HL-60/S4 (cell line): ENCODE measurements around the gene CD226.
"Not testable (repeated sequence)": the region's sequence is repeated elsewhere in the genome, so short reads cannot be mapped to it uniquely, and the experiment has no call there.

Experiments used
- in situ Hi-C: fragments of 300-500 bp; cut with MboI; formaldehyde crosslinking; loops from 2 replicates; pipeline ENCODE4 v1.14.3; 2022; ENCODE audit warnings: low sequenced_read_pairs

CD226 gene

DNA sequence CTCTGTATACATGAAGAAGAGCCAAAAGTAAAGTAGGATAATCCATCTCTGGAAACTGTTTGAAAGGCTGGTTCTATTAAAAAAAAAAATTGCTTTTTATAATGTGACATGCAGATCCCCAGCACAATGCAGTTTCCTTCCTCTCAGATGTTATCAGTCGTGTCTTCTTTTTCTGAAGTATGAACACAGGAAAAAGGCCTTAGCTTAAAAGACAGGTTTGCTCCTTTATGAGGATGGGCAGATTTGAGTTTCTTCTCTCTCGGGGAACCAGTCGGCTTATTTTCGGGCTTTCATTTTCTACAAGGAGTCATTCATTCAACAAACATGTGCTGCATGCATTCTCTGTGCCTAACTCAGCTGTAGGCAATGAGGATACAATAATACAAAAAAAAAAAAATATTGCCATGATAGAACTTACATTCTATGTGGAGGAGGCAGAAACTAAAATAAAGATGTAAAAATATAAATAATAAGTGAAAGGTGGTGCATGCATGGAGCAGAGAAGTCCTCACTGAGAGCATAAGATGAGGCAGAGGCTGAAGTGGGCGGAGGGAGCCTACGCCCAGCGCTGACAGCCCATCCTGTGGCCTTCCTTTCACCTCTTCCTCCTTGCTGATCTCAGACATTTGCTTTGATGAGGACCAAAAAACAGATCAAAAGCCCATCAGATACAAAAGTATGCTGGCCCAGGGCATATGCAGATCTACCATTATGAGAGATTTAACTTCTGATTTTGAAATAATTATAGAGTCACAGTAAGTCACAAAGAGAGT, at the start of gene CD226:
Gene CD226 (minus strand): TSS at position 513 of the 773 bp plus-strand sequence. CDS start 467 bp downstream, at position 46.
- in situ Hi-C loops, result no loop called here

DNA sequence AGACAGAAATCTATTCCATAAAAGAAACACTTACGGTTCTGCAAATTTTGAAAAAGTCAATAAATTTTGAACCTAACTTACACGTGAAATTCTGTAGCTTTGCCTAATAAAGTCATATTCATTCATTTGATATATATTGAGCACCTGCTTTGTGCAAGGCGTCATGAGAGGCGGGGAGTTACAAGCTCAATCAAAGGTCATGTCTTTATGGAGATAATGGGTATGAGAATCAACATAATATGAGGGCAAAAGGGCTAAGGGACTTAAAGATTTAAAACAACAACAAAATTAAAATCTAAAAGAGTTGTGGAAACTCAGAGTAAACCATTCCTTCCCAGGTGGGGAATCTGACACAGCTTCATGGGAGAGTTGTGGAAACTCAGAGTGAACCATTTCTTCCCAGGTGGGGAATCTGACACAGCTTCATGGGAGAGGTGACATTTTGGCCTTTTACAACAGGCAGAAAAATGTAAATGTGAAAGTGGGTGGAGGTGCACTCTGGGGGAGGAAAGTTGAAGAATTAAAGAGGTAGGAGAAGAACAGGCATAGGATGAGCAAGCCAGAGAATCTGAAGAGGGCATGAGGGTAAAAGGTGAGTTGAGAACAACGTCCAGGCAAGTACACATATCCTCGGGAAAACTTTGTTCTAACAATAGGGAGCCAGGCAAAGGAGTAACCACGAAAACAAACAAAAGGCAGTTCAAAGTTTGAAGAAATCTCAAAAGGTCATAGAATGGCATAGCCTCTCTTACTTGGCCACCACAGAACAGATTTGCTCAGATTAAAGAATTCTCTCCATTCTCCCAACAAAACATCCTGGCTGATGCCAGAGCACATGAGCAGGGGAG, 49.5 kb upstream of the CD226 start:
- in situ Hi-C loops, result no loop called here

DNA sequence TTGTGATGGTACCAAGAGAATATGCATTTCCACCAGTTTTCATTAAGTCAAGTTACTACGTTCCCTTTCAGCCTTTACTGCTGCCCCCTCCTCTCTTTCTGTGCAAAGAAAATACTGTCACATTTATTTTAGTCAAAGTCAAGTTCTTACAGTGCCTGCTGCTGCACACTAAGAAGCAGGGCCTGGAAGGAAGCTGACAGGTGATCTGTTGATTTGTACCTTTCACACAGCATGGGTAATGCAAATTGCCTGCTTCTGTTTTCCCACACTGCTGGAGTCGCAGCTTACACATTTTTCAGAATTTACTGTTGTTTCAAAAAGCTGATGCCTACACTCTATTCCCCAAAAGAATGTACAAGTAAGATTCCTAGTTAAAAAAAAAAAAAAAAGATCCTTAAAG, 48.7 kb upstream of the CD226 start:
- in situ Hi-C loops, result no loop called here

DNA sequence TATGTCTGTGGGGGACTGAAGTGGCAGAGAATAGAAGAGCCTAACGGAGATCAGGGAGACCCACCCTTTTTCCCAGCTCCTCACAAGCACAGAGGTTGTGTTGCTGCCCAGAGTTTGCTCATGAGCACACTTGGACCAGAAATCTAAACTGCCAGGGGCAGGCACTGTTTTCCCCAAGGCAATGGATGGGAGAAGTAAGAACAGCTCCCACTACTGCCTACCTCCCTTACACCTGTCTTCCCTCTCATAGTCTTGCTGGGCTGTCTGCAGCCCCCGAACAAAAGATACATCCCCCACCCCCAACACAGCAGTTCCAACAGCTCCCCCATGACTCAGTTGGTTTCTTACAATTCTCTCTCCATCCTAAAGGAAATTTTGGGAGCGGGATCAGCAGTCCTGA, 48.1 kb upstream of the CD226 start:
- in situ Hi-C loops, result no loop called here

- in situ Hi-C loops, result no loop called here
Measured at GRCh38 chr18:69992776-69993175, 45.1 kb upstream of the CD226 start.

- in situ Hi-C loops, result no loop called here
Measured at GRCh38 chr18:69987870-69988269, 40.2 kb upstream of the CD226 start.

DNA sequence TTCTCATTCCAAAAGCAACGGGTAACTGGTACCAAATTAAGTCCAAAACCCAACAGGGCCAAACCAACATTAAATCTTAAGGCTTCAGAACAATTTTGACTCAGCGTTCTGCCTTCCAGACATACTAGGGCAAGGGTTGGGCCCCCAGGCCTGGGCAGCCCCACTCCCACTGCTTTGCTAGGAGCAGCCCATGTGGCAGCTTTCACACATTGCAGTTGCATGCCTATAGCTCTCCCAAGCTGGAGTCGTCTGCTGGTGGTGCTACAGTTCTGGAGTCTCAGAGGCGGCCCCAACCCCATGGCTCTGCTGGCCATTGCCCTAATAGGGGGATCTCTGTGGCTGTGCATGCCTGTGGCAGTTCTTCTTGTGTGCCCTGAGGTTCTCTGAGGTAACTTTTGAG, 37.6 kb upstream of the CD226 start:
- in situ Hi-C loops, result no loop called here

DNA sequence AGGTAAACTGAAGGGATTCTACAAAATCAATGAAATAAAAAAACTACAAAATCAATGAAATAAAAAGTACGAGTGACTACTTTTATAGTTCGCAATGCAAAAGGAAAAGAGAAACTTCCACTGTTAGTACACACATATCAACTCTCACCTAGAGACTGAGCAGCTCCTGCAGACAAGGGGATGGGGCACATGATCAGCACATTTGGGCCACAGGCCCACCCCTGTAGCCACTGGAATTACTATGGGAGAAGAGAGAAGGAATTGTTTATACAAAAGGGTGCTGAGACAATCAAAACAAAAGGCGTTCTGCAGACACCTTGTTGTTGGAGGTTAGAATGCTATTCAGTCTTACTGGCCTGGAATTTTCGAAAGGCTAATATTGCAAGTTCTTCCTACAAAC, 34.7 kb upstream of the CD226 start:
- in situ Hi-C loops, result no loop called here

GRCh38 chr18:69981948-69982347, 34.3 kb upstream of the CD226 start:
- in situ Hi-C loops, result no loop called here

- in situ Hi-C loops, result no loop called here
Measured at GRCh38 chr18:69980982-69981804, 33.5 kb upstream of the CD226 start.

DNA sequence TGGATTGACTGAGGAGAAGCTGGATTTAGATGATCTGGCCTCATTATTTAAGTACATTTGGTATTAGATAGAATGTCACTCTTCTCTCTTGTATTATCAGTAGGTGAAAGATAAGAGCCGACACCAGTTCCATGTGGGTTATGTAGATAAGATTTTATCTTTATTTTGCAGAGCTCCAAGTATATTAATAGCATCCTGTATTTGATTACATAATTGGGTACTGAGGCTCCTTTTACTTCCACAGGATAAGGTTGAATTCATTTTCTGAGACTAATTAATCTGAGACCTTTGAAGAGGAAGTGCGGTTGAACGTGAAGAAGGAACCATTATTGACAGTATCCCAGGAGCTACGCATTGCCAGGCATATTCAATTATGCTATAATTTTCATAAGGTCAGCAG, 32.8 kb upstream of the CD226 start:
- in situ Hi-C loops, result no loop called here

GRCh38 chr18:69978732-69979715, 31.4 kb upstream of the CD226 start:
- in situ Hi-C loops, result no loop called here

GRCh38 chr18:69975294-69975693, 27.6 kb upstream of the CD226 start:
- in situ Hi-C loops, result not testable (repeated sequence)

DNA sequence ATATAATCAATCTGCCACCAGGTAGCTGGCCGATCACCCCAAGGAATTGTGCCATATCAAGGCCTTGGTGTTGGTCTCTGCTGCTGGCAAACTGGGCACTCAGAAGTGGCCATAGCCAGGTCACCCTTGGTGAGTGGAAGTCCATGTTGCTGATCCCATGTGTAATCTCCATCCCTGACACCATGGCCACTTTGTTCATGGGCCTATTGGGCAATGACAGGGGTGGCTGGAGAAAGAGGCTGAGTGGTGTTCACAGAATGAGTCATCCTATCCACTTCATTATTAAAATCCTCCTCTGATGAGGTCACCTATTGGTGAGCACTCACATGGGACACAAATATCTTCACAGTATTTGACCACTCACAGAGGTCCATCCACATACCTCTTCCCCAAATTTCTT, 26.7 kb upstream of the CD226 start:
- in situ Hi-C loops, result no loop called here

- in situ Hi-C loops, result no loop called here
Measured at GRCh38 chr18:69969491-69969890, 21.8 kb upstream of the CD226 start.

- in situ Hi-C loops, result no loop called here
Measured at GRCh38 chr18:69968039-69968438, 20.4 kb upstream of the CD226 start.

DNA sequence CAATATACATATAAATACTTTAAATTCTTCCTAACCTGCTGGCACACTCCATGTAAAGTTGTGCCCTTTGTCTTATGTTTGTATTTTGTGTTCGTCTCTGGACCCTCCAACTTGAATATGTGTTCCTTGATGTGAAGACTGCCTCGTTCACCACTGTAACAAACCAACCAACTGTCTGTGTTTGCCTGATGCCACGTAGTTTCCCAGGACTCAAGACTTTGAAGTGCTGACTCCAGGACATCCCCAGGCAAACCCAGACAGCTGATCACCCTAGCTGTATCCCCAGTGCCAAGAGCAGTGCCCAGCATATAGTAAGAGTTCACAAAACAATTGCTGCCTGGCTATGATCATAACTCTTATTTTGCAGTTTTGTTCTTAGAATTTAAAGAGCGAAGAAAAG, 15.5 kb upstream of the CD226 start:
- in situ Hi-C loops, result no loop called here

DNA sequence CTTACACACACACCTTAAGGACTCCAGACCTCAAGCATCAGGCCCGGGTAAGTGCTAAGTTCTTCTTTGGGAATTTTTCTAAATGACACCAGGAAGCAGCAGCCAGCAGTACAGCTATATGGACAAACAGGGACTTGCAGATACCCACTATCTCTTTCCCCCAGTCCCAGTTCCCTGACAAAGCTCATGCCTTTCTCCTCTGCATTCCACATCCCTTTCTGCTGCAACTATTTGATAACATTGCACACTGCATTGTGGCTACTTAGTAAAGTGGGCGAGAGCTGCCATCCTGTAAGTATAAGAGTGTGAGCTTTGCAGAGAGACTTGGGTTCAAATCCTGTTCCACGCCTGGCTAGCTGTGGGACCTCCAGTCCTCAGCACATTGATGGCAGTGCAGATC, 14.0 kb upstream of the CD226 start:
- in situ Hi-C loops, result no loop called here

DNA sequence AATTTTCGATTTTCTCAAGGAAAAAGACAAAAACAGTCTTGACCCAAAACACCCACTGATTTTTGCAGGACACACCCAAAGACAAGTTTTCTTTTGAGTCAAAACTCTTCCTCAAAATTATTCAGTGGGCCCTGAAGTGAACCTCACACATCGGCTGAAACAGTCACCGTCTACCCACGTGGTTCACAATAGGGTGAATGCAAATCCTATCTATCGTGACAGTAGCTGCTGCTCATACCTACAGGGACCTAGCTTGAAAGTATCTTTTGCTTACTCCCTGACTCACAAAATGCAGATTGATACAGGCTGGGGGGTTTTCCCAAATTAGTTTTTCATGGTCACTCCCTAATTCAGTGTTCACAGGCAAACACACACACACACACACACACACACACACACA, 10.7 kb upstream of the CD226 start:
- in situ Hi-C loops, result no loop called here

DNA sequence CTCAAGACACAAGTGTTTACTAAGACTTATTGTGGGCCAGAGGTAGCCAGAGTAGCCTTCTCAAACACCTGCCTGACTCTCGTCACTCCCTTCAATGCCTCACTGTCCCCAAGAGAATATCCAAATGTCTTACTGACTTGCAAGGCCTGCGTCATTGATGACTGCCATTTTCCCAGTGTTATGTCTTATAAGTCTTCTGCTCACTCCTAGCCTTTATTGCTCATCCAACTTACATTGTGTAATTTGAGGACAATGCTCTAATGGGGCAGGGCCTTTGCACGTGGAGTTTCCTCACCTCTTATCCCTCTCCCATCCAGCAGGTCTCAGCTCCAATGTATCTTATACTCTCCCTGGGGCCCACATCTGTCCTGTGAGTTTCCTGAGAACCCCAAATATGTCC, 10.1 kb upstream of the CD226 start:
- in situ Hi-C loops, result no loop called here
